HTERT RPE-1 (cell line): ENCODE measurements around the gene ZCRB1.
"Not testable (repeated sequence)": the region's sequence is repeated elsewhere in the genome, so short reads cannot be mapped to it uniquely, and the experiment has no call there.

Experiments
- in situ Hi-C: fragments of 300-500 bp; cut with MboI; formaldehyde crosslinking; loops from 4 replicates; pipeline ENCODE4 v1.14.3; 2020; ENCODE audit warnings: low sequenced_read_pairs

Gene ZCRB1

DNA sequence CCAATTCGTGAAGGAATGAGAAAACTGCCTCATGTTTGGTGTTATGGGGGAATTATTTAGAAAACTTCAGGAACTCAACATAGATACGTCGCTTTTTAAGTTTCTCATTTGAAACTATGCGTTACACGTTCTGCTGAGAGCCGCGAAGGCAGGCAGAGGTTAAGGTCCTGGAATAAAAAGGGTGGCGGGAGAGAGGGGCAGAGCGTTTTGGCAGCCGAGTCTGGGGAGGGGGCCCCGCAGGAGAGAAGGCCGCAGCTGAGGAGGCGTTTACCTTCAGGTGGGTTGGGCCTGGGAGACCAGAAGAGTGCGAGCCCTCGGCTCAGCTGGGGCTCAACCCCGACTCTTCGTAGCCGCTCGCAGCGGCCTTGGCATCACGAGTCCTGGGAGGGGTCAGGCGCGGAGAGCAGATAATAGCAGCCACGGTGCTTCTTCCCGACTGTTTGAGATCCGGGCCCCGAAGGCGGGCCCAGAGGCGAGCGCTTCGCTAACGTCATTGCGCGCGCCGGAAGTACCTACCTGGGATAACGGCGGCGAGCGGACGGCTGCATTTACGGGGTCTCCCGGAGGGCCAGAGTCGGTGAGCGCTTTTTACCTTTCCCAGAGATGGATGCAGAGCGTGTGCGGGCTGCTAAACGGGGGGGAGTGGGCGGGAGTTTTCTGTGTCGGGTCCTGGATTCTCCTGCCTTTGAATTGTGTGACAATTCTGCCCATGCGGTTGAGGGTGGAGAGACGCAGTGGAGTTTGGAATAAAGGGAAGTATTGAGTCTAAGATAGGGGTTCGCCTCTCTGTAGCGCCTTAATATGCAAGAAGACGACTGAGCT lies at the start of gene ZCRB1, which contains the start of gene PPHLN1:
Gene ZCRB1, minus strand, starts transcription at position 442 of the 822 bp plus-strand sequence. CDS start 1,992 bp downstream, outside the sequence.
Gene PPHLN1, plus strand, starts transcription at position 515 of the 822 bp plus-strand sequence. CDS start 9,736 bp downstream, outside the sequence.
- in situ Hi-C loops, result no loop called here

DNA sequence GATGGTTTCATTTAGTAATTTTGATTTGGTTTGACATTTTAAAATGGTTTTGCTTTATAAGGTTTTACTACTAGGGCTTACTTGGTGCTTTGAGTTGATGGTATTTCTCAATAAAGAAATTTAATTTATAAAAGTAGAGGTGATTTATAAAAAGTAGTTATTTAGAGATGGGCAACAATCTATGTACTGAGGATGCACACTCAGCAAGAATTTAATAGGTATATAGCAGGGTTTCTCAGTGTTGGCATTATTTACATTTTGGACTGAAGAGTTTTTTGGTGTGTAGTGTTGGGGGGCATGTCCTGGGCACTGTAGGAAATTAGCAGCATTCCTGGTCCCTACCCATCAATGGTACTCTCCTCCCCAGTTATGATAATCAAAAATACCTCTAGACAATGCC lies 47.8 kb upstream of the ZCRB1 start:
- in situ Hi-C loops, result no loop called here

DNA sequence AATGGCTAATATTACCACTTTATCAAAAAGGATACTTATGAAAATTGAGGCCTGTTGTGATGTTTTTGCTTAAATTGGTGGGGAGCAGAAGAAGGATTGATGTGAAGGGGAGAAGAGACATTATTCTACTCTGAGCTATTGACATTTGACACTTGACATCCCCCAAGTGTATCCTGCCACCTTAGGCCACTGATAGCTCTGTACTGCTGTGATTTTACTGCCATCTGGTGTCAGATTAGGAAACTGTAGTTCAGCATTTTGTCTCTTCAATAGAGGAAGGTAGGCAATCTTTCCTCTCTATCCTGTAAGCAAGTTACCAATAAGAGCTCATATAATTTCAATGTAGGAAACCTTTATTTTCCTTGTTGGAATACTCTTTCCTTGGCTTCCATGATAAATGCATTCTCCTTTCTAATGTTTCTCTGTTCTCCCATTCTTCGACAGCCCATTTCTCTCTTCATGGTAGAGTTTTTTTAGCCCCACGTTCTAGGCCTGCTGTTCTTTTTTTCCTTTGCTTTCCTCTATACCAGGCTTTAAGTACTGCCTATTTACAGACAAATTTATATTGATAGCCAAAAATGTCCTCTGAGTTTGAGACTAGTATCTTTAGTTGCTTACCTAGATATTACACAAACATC lies 46.4 kb upstream of the ZCRB1 start:
- in situ Hi-C loops, result no loop called here

- in situ Hi-C loops, result no loop called here
Measured at GRCh38 chr12:42370013-42370412, 44.1 kb upstream of the ZCRB1 start.

DNA sequence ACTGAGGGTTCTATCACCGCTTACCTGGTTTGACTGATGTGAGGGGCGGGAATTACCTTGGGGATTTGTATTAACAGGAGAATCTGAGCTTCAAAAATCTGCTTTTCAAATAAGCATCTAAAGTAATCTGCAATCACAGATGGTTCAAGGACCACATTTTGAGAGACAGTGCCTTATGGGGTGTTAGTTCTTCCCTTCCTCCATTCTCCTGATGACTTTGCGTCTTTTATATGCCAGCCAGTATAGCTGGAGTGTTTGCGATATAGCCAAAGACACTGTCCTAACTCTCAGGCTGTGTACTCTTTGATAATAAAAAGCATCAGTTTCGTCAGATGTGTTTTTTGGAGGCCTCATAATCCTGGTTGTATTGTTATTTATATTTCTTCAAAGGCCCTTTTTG lies 39.6 kb upstream of the ZCRB1 start:
- in situ Hi-C loops, result no loop called here

DNA sequence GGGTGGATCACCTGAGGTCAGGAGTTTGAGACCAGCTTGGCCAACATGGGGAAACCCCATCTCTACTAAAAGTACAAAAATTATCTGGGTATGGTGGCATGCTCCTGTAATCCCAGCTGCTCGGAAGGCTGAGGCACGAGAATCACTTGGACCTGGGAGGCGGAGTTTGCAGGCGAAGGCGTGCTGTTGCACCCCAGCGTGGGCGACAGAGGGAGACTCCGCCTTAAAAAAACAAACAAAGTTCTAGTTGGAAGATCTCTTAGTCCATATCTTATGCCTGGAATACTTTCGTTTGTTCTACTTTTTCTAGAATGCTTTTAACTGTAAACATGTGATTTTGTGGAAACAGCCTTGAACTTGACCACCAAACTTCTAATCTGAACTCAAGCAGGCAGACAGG lies 38.8 kb upstream of the ZCRB1 start:
- in situ Hi-C loops, result no loop called here

GRCh38 chr12:42362647-42363260 lies 36.9 kb upstream of the ZCRB1 start:
- in situ Hi-C loops, result no loop called here

DNA sequence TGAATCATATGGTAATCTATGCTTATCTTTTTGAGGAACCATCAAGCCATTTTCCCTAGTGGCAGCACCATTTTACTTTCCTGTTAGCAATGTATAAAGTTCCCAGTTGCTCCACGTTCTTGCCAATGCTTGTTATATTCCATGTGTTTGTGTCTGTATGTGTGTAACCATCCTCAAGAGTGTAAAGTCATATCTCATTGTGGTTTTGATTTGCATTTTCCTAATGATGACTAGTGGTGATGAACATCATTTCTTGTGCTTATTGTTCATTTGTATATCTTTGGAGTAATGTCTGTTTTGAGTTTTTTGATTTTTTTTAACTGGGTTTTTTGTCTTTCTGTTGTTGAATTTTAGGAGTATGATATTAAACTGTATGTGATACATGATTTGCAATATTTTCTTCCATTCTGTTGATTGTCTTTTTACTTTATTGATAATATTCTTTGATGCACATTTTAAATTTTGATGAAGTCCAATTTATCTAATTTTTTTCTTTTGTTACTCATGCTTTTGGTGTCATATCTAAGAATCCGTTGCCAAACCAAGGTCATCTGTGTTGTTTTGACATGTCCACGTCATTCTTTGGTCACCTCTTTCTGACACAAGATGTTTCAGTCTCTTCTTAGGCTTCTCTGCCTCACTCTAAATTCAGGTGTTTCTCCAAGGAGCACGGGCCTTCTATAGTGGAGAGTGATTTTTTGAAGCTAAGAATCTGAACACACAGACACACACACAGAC lies 36.2 kb upstream of the ZCRB1 start:
- in situ Hi-C loops, result no loop called here

DNA sequence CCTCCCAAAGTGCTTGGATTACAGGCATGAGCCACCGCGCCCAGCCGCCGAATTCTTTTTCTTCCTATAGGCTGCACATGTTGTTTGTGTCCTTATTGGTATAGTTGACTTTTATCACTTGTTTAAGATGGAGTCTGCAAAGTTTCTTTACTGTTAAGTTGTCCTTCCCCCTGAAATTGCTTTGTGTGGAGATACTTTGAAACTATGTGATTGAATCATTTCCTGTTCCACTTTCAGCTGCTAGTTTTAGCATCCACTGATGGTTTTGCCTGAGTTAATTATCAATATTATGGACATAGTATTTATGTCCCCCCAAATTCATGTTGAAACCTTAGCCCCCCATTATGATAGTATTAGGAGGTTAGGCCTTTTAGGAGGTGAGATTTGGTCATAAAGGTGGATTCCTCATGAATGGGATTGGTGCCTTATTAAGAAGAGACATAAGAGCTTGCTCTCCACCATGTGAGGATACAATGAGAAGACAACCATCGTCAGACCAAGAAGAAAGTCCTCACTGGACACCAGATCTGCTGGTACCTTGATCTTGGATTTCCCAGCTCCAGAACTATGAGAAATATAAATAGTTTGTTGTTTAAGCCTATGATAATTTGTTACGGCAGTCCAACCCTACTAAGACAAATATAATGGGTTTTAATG lies 35.0 kb upstream of the ZCRB1 start:
- in situ Hi-C loops, result no loop called here

DNA sequence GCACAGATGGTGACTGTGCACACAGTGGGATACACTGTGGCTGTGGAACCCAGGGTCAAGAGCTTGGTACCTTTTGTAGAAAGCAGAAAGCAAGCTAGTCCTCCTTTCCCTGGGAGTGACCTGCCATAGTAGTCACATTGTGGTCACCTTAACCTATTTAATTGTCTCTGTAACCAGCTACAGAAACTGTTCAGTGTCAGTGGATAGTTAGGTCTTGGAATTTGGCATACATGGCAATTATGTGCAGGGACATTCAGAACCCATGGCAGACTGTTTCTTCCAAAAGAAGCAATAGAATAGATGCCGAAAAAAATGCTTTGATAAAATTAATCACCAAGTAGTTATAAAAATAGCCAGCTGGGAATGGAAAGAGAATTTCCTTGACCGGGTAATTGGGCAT lies 30.4 kb upstream of the ZCRB1 start:
- in situ Hi-C loops, result no loop called here

GRCh38 chr12:42350021-42350407 lies 24.1 kb upstream of the ZCRB1 start:
- in situ Hi-C loops, result not testable (repeated sequence)

DNA sequence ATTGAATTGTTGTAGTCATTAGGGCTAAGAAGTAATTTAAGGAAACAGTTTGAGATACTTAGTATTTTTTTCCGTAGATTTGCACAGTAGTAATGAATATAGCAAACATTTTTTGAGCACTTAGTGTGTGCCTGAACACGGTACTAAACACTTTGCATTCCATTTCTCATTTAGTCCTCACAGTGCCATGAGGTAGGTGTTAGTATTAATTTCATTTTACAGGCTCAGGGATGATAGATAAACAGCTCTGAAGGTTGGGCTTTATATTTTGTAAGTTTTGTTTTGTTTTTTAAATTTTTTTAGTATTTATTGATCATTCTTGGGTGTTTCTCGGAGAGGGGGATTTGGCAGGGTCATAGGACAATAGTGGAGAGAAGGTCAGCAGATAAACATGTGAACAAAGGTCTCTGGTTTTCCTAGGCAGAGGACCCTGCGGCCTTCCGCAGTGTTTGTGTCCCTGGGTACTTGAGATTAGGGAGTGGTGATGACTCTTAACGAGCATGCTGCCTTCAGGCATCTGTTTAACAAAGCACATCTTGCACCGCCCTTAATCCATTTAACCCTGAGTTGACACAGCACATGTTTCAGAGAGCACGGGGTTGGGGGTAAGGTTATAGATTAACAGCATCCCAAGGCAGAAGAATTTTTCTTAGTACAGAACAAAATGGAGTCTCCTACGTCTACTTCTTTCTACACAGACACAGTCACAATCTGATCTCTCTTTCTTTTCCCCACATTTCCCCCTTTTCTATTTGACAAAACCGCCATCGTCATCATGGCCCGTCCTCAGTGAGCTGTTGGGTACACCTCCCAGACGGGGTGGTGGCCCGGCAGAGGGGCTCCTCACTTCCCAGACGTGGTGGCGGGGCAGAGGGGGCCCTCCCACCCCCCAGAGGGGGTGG lies 23.5 kb upstream of the ZCRB1 start:
- in situ Hi-C loops, result not testable (repeated sequence)

GRCh38 chr12:42346403-42347002 lies 20.6 kb upstream of the ZCRB1 start:
- in situ Hi-C loops, result no loop called here

GRCh38 chr12:42343721-42344120 lies 17.8 kb upstream of the ZCRB1 start:
- in situ Hi-C loops, result no loop called here

GRCh38 chr12:42342028-42342427 lies 16.1 kb upstream of the ZCRB1 start:
- in situ Hi-C loops, result no loop called here

GRCh38 chr12:42338280-42338679 lies 12.4 kb upstream of the ZCRB1 start:
- in situ Hi-C loops, result no loop called here

DNA sequence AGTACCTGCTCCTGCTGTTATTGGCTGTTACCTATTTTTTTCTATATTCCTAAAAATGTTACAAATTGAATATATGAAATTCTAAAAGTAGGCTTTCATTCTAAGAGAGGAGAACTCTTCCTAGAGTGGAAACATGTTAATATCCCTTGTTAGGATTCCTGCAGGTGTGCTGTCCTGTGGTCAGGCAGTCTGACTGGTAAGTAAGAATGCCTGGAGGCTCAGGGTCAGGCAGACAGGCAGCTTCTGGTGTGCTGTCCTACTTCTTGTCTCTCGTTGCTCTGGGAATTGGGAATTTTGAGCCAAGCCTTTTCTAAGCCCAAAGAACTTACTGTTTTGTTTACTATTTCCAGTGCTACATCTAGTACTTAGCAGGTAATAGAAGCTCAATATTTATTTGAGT lies 10.4 kb upstream of the ZCRB1 start:
- in situ Hi-C loops, result no loop called here

DNA sequence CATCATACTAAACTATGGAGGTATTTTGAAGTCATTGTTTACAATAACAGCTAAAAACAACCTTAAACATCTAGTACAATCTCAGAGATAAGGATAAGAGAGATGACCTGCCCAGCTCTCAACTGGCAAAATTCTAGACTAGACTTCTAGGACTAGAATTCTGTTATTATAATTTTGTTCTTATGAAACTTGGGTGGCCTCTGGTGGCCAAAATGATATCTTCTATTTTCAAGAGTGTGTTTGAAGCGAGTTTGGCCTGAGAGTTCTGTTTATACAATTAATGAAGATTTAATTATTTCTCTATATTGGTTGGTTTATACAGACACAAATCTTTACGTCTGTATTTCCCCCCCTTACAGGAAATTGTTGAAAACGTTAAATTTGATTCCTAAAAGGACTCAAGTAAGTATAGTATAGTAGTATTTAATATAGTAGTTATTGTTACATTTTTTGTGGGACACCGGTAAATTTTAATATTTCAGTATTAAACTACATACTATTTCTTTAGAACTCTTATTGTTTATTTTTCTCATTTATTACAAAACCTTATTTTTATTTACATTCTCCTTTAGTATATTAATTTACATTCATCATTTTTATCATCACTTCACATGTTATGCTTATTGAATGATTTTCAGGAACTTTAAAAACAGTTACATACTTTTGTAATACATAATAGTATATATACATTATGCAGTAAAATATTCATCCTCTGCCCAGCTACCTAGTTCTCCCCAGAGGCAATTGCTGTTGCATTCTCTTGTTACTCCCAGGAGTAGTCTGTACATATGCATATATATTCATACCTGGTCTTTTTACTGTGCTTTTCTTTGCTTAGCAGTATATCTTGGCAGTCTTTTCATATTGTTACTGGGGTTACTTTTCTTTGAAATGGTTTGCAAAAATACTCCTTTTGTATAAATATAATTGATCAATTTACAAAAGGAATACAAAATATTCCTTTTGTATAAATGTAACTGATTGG lies 6.7 kb upstream of the ZCRB1 start:
- in situ Hi-C loops, result no loop called here
